Liver (tissue), 3 donors: ENCODE results near the gene ASIC2.

ENCODE experiments used
- EGR1 ChIP-seq, 2 donors: IDR thresholded peaks; 2 replicates each; pipeline ENCODE4 v1.6.1; 2016 to 2018; ENCODE audit warnings: antibody characterized with exemption in 2 of 2, low read depth in 2 of 2
- FOXA1 ChIP-seq: IDR thresholded peaks from 2 replicates; pipeline ENCODE4 v1.6.1; 2016; ENCODE audit warnings: antibody characterized with exemption
- GABPA ChIP-seq, 2 donors: IDR thresholded peaks in 1 of 2; conservative IDR thresholded peaks in 1 of 2; 2 replicates each; pipeline ENCODE4 v1.6.1; 2016; ENCODE audit warnings: antibody characterized with exemption in 2 of 2, mild to moderate bottlenecking in 1 of 2, moderate library complexity in 1 of 2
- RAD21 ChIP-seq, 2 donors: IDR thresholded peaks; 2 replicates each; pipeline ENCODE4 v1.6.1; 2016; ENCODE audit warnings: antibody characterized with exemption in 2 of 2, mild to moderate bottlenecking in 2 of 2
- SP1 ChIP-seq: IDR thresholded peaks from 2 replicates; pipeline ENCODE4 v1.6.1; 2018; ENCODE audit warnings: antibody characterized with exemption, mild to moderate bottlenecking
- TAF1 ChIP-seq: conservative IDR thresholded peaks from 2 replicates; pipeline ENCODE4 v1.6.1; 2016; ENCODE audit warnings: antibody characterized with exemption, mild to moderate bottlenecking
- YY1 ChIP-seq: IDR thresholded peaks from 2 replicates; pipeline ENCODE4 v1.6.1; 2016; ENCODE audit warnings: antibody characterized with exemption, mild to moderate bottlenecking
- TF ChIP-seq, protein P1 (sequence below): fragments of 150-350 bp; IDR thresholded peaks from 2 replicates; pipeline ENCODE4 v1.5.1; 2017; ENCODE audit warnings: improper control_type of control experiment, low read depth, low read length; ENCODE audit not compliant: missing input control
- TF ChIP-seq, protein P2 (sequence below): IDR thresholded peaks from 2 replicates; pipeline ENCODE4 v1.6.1; 2016; ENCODE audit warnings: antibody characterized with exemption, mild to moderate bottlenecking
- TF ChIP-seq, protein P3 (sequence below): IDR thresholded peaks from 2 replicates; pipeline ENCODE4 v1.6.1; 2016; ENCODE audit warnings: antibody characterized with exemption
- TF ChIP-seq, protein P4 (sequence below): IDR thresholded peaks from 2 replicates; pipeline ENCODE4 v1.6.1; 2016; ENCODE audit warnings: antibody characterized with exemption
- donor health status: healthy.
- donor health status: healthy.

DNA sequence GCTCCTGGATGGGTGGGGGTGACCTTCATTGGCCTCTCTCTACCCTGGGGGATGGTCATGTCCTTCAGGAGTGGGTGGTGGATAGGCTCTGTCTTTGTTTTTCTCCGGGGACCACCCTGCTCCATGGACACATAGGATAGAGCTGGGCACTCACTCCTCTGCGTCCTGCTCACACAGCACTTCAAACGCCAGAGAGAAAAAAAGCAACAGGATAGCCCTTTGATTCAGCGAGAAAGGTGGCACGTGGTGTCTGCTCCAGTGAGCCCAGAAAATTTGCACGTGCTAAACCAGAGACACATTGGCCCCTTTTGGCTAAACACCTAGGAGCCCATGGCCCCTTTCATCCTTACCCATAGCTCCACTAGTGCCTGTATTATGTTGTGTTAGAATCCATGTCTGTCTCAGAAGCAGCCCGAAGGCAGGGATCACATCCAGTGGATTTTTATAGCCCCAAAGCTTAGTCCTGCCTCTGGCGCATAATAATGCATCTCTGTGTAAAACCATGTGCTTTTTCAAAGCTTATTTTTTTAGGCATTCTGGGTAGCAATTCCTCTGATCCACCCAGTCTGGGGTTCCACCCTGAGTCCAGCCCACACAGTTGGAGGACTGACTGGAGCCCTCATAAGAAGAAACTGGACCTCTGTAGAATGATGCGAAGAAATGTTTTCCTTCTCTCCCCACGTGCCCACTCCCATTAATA lies 90.1 kb downstream of the ASIC2 start:
- no peak for TF ChIP-seq RAD21 (IDR thresholded peaks at IDR 0.05)
- TF ChIP-seq, protein P1, sequence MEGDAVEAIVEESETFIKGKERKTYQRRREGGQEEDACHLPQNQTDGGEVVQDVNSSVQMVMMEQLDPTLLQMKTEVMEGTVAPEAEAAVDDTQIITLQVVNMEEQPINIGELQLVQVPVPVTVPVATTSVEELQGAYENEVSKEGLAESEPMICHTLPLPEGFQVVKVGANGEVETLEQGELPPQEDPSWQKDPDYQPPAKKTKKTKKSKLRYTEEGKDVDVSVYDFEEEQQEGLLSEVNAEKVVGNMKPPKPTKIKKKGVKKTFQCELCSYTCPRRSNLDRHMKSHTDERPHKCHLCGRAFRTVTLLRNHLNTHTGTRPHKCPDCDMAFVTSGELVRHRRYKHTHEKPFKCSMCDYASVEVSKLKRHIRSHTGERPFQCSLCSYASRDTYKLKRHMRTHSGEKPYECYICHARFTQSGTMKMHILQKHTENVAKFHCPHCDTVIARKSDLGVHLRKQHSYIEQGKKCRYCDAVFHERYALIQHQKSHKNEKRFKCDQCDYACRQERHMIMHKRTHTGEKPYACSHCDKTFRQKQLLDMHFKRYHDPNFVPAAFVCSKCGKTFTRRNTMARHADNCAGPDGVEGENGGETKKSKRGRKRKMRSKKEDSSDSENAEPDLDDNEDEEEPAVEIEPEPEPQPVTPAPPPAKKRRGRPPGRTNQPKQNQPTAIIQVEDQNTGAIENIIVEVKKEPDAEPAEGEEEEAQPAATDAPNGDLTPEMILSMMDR = no peak
- no peak for TF ChIP-seq SP1
- TF ChIP-seq FOXA1 = no peak
- TF ChIP-seq YY1 = no peak
- no peak for TF ChIP-seq TAF1
- TF ChIP-seq GABPA (IDR thresholded peaks at IDR 0.05 in 1 of 2, conservative IDR thresholded peaks at IDR 0.05 in 1 of 2) = no peak
- TF ChIP-seq, protein P2, sequence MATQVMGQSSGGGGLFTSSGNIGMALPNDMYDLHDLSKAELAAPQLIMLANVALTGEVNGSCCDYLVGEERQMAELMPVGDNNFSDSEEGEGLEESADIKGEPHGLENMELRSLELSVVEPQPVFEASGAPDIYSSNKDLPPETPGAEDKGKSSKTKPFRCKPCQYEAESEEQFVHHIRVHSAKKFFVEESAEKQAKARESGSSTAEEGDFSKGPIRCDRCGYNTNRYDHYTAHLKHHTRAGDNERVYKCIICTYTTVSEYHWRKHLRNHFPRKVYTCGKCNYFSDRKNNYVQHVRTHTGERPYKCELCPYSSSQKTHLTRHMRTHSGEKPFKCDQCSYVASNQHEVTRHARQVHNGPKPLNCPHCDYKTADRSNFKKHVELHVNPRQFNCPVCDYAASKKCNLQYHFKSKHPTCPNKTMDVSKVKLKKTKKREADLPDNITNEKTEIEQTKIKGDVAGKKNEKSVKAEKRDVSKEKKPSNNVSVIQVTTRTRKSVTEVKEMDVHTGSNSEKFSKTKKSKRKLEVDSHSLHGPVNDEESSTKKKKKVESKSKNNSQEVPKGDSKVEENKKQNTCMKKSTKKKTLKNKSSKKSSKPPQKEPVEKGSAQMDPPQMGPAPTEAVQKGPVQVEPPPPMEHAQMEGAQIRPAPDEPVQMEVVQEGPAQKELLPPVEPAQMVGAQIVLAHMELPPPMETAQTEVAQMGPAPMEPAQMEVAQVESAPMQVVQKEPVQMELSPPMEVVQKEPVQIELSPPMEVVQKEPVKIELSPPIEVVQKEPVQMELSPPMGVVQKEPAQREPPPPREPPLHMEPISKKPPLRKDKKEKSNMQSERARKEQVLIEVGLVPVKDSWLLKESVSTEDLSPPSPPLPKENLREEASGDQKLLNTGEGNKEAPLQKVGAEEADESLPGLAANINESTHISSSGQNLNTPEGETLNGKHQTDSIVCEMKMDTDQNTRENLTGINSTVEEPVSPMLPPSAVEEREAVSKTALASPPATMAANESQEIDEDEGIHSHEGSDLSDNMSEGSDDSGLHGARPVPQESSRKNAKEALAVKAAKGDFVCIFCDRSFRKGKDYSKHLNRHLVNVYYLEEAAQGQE = no peak
- TF ChIP-seq, protein P3, sequence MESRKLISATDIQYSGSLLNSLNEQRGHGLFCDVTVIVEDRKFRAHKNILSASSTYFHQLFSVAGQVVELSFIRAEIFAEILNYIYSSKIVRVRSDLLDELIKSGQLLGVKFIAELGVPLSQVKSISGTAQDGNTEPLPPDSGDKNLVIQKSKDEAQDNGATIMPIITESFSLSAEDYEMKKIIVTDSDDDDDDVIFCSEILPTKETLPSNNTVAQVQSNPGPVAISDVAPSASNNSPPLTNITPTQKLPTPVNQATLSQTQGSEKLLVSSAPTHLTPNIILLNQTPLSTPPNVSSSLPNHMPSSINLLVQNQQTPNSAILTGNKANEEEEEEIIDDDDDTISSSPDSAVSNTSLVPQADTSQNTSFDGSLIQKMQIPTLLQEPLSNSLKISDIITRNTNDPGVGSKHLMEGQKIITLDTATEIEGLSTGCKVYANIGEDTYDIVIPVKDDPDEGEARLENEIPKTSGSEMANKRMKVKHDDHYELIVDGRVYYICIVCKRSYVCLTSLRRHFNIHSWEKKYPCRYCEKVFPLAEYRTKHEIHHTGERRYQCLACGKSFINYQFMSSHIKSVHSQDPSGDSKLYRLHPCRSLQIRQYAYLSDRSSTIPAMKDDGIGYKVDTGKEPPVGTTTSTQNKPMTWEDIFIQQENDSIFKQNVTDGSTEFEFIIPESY = no peak
- TF ChIP-seq EGR1 (IDR thresholded peaks at IDR 0.05; ENCODE audit: low read depth in 2 of 2) = no peak
- TF ChIP-seq, protein P4, sequence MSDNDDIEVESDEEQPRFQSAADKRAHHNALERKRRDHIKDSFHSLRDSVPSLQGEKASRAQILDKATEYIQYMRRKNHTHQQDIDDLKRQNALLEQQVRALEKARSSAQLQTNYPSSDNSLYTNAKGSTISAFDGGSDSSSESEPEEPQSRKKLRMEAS = no peak
